GM12801 (cell line): Measurements from ENCODE around the gene IGSF9.

Experiments used
- TF ChIP-seq, protein P1 (sequence below): IDR thresholded peaks from one replicate; pipeline ENCODE4 v1.5.1; 2011; ENCODE audit warnings: control low read depth; ENCODE audit not compliant: insufficient read length; ENCODE audit errors: extremely low read depth

Gene IGSF9

GRCh38 chr1:159935305-159935704, 10.1 kb downstream of the IGSF9 start:
- TF ChIP-seq, protein P1, sequence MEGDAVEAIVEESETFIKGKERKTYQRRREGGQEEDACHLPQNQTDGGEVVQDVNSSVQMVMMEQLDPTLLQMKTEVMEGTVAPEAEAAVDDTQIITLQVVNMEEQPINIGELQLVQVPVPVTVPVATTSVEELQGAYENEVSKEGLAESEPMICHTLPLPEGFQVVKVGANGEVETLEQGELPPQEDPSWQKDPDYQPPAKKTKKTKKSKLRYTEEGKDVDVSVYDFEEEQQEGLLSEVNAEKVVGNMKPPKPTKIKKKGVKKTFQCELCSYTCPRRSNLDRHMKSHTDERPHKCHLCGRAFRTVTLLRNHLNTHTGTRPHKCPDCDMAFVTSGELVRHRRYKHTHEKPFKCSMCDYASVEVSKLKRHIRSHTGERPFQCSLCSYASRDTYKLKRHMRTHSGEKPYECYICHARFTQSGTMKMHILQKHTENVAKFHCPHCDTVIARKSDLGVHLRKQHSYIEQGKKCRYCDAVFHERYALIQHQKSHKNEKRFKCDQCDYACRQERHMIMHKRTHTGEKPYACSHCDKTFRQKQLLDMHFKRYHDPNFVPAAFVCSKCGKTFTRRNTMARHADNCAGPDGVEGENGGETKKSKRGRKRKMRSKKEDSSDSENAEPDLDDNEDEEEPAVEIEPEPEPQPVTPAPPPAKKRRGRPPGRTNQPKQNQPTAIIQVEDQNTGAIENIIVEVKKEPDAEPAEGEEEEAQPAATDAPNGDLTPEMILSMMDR: no peak

- TF ChIP-seq, protein P1: no peak
These were observed 11.0 kb downstream of the IGSF9 start for GRCh38 chr1:159934136-159935039.

GRCh38 chr1:159933347-159933746, 12.1 kb downstream of the IGSF9 start:
- TF ChIP-seq, protein P1: no peak

DNA sequence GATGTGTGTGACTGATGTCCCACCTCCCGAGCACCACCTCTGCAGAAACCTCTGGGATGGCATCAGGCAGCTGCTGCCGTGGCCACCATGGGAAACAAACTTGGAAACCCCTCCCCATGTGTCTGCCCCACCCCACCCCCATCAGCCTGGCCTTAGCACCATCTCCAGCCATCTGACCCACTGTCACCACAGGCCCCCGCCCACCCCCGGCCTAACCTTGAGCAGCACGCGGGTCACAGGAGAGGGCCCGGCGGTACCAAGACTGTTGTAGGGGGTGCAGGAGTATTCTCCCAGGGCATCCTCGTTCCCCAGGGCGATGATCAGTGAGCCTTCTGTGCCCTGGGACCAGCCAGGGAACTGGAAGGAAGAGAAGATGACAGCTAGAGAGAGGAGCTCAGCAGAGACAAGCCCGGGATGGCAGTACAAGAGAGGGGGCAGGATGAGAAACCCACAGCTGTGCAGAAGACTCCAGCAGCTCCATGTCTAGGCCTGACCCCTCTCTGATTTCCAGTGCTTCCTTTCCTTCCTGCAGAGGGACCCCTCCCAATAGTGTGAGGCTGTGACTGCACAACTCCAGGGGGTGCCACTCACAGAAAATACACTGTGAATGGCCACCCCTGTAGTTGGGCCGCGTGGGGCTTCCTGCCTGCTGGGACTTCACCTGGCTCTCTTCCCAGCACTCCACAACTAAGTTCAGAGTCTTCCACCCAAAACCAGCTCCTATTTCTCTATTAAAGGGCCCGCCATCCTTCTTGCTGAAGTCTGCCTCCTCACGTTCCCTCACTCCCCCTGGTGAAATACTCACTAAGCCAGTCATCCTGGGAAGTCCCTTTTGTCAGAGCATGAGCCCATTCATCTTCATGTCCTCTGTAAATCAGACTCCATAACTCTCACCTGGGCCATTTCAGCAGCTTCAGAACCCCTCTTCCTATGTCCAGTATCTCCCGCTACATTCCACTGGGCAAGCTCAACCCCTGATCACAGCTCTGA, 12.8 kb downstream of the IGSF9 start:
- TF ChIP-seq, protein P1: no peak

DNA sequence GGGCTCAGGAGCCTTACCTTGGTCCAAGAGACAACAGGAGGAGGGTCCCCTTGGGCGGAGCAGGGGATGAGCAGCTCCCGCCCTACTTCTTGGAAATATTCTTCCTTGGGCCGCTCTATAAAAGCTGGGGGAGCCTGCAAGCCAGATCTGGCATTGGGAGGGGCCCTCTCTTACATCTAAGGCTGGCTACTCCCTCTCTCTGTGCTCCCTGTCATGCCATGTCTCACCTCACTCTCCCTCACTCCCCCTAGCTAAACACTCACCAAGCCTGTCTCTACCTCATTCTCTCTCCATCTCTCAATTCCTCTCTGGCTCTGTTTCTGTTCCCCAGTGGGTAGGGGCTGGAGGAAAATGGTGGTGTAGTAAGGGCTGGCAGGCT, 13.6 kb downstream of the IGSF9 start:
- TF ChIP-seq, protein P1: no peak

DNA sequence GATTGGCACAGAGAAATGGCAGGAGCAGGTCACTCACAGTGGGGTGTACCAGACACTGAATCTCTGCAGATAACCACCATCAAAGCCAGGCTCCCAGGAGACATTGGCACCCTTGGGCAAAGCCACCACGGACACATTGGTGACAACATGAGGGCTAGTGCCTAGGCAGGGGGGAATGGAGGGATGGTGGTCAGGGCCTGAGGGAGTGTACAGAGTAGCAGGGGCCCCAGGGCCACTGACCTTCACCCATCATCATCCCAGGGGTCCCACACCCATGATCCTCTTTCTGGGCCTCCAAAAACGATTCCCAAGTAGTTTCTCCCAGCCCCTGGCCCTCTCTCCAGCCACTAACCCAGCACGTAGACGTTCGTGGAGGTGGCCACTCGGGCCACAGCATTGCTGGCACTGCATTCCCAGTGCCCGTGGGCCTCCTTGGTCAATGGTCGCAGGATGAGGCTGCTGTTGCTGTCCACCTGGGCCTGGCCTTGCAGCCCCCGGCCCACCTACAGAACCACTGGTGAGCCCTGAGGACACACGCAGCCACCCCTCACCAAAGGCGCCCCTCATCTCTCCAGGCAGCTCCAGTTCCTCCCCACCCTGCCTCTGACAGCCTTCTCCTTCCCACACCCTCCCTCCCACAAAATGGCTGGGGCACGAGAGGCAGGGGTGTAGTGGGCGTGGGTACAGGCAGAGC, 14.2 kb downstream of the IGSF9 start:
- TF ChIP-seq, protein P1: no peak
